ENCODE data around the gene WWP2.
"Not testable (repeated sequence)": the region's sequence is repeated elsewhere in the genome, so short reads cannot be mapped to it uniquely, and the experiment has no call there.

WWP2 gene

GRCh38 chr16:69943241-69944036 lies 181.3 kb downstream of the WWP2 start:
- DNase-seq (ENCODE audit: low read depth), result not testable (repeated sequence)

GRCh38 chr16:69950411-69950810 lies 188.3 kb downstream of the WWP2 start:
- not testable (repeated sequence) for DNase-seq (ENCODE audit: low read depth)

- DNase-seq (ENCODE audit: low read depth), result not testable (repeated sequence)
Measured at GRCh38 chr16:69951017-69951671, 189.0 kb downstream of the WWP2 start, which contains the start of gene CLEC18A. Gene CLEC18A (plus strand): TSS chr16:69951334. CDS start chr16:69951367, 33 bp downstream.

- DNase-seq (ENCODE audit: low read depth), result not testable (repeated sequence)
Measured at GRCh38 chr16:69951672-69952031, 189.5 kb downstream of the WWP2 start.

GRCh38 chr16:69952116-69952515 lies 190.0 kb downstream of the WWP2 start:
- DNase-seq (ENCODE audit: low read depth), result not testable (repeated sequence)

- not testable (repeated sequence) for DNase-seq (ENCODE audit: low read depth)
Measured at GRCh38 chr16:69952572-69953355, 190.6 kb downstream of the WWP2 start.

- DNase-seq (ENCODE audit: low read depth), result not testable (repeated sequence)
Measured at GRCh38 chr16:69954241-69954640, 192.1 kb downstream of the WWP2 start.

GRCh38 chr16:69963312-69963711 lies 201.2 kb downstream of the WWP2 start:
- not testable (repeated sequence) for DNase-seq (ENCODE audit: low read depth)

- not testable (repeated sequence) for DNase-seq (ENCODE audit: low read depth)
Measured at GRCh38 chr16:69964960-69965660, 203.0 kb downstream of the WWP2 start.

- DNase-seq (ENCODE audit: low read depth), result not testable (repeated sequence)
Measured at GRCh38 chr16:69965661-69966054, 203.5 kb downstream of the WWP2 start.

- not testable (repeated sequence) for DNase-seq (ENCODE audit: low read depth)
Measured at GRCh38 chr16:69967688-69968087, 205.6 kb downstream of the WWP2 start.

GRCh38 chr16:69968125-69968524 lies 206.0 kb downstream of the WWP2 start:
- not testable (repeated sequence) for DNase-seq (ENCODE audit: low read depth)

- DNase-seq (ENCODE audit: low read depth), result not testable (repeated sequence)
Measured at GRCh38 chr16:69969657-69970056, 207.5 kb downstream of the WWP2 start.

- not testable (repeated sequence) for DNase-seq (ENCODE audit: low read depth)
Measured at GRCh38 chr16:69972120-69972519, 210.0 kb downstream of the WWP2 start.

- DNase-seq (ENCODE audit: low read depth), result not testable (repeated sequence)
Measured at GRCh38 chr16:69972935-69973334, 210.8 kb downstream of the WWP2 start.

GRCh38 chr16:69985196-69985595 lies 223.1 kb downstream of the WWP2 start:
- not testable (repeated sequence) for DNase-seq (ENCODE audit: low read depth)
